Right lobe of liver (tissue), 4 donors: ENCODE results near the gene SPAG6.

Source experiments
- CTCF ChIP-seq, 4 donors: fragments of 200-600 bp in 3 of 4; fragments of 450-650 bp in 1 of 4; IDR thresholded peaks; one replicate each; pipeline versions ENCODE4 v1.5.1 to v1.8.0; 2016 to 2022; ENCODE audit warnings: antibody characterized with exemption in 4 of 4, mild to moderate bottlenecking in 2 of 4
- POLR2A ChIP-seq: fragments of 450-650 bp; IDR thresholded peaks from one replicate; pipeline ENCODE4 v1.6.1; 2017; ENCODE audit warnings: antibody characterized with exemption, mild to moderate bottlenecking
- donor health status: DM: no; HTN: no; CAD: no.
- donor health status: DM: no; HTN: no; CAD: no.
- donor health status: DM: no; HTN: yes; CAD: no.

DNA sequence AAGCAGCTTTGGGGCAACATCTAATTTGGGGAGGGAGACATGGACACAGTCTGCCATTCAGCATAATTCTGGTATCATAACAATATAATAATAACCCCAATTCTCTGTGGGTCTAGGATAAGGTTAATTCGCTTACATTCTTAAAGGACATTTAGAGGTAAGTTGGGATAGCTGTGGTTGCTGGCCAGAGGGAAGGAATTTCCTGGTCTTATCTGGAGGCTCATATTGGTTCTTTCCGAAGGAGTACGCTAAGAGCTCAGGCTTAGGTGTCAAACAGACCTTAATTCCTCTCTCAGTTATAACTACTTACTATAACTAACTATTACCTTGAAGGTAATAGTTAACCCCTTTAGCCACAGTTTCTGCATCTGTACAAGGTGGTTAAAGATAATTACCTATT is 68.8 kb downstream of the SPAG6 start:
- TF ChIP-seq POLR2A (no peak), CTCF (IDR thresholded peaks at IDR 0.05) (no peak)
